ENCODE measurements around the gene APLN. TPM values are rescaled to one million over a fixed set of nuclear protein-coding genes. Genes with fewer than 3 reads are reported as not detected.

APLN gene
- polyA plus RNA-seq, 1 donor from 2014 or later = 0.38 TPM

- Histone ChIP-seq H2AFZ (ENCODE audit: low read depth, low read length) (no peak overlapping the region), H3K79me2 (replicated peaks; ENCODE audit: insufficient read depth, low read length) (no peaks in the 10 kb centered on the region), H3K9me2 (ENCODE audit: insufficient read depth, low read length) (no peaks in the 10 kb centered on the region), H3K4me3 (ENCODE audit: low read length) (peak overlapping the region; percentile 70), H3K9ac (ENCODE audit: low read length) (no peak overlapping the region), H3K27ac (ENCODE audit: low read length) (no peak overlapping the region), H3K36me3 (ENCODE audit: insufficient read depth, low read length) (no peaks in the 10 kb centered on the region), H3K9me3 (ENCODE audit: low read length) (no peaks in the 10 kb centered on the region), H3F3A (ENCODE audit: insufficient read depth, low read length, poor library complexity, severe bottlenecking) (no peaks in the 10 kb centered on the region), H3K4me2 (ENCODE audit: low read length) (no peak overlapping the region), H3K27me3 (ENCODE audit: insufficient read depth, low read depth, low read length) (no peaks in the 10 kb centered on the region), H4K20me1 (ENCODE audit: insufficient read depth) (no peaks in the 10 kb centered on the region)
- TF ChIP-seq EZH2 (IDR thresholded peaks at IDR 0.05; ENCODE audit: borderline replicate concordance, insufficient read depth, low read length, poor library complexity, severe bottlenecking) (no peak), MXI1 (conservative IDR thresholded peaks at IDR 0.05; ENCODE audit: poor library complexity, severe bottlenecking) (no peak), REST (IDR thresholded peaks at IDR 0.05; ENCODE audit: borderline replicate concordance) (no peak), RAD21 (conservative IDR thresholded peaks at IDR 0.05) (no peak), TAF1 (IDR thresholded peaks at IDR 0.05; ENCODE audit: low read depth) (no peak), CTCF (IDR thresholded peaks at IDR 0.05; ENCODE audit: poor library complexity, severe bottlenecking) (no peak), SMC3 (conservative IDR thresholded peaks at IDR 0.05; ENCODE audit: poor library complexity) (no peak), POLR2AphosphoS5 (IDR thresholded peaks at IDR 0.05) (no peak), EP300 (conservative IDR thresholded peaks at IDR 0.05; ENCODE audit: poor library complexity, severe bottlenecking) (no peak)
Measured at GRCh38 chrX:129653181-129653970, 1.4 kb downstream of the APLN start.

- Histone ChIP-seq H3F3A (ENCODE audit: insufficient read depth, low read length, poor library complexity, severe bottlenecking) (no peaks in the 10 kb centered on the region), H3K27ac (ENCODE audit: low read length) (no peak overlapping the region), H3K4me3 (ENCODE audit: low read length) (no peak overlapping the region), H3K79me2 (replicated peaks; ENCODE audit: insufficient read depth, low read length) (no peaks in the 10 kb centered on the region), H3K36me3 (ENCODE audit: insufficient read depth, low read length) (no peaks in the 10 kb centered on the region), H3K27me3 (ENCODE audit: insufficient read depth, low read depth, low read length) (no peaks in the 10 kb centered on the region), H4K20me1 (ENCODE audit: insufficient read depth) (no peaks in the 10 kb centered on the region), H3K9me2 (ENCODE audit: insufficient read depth, low read length) (no peaks in the 10 kb centered on the region), H3K4me2 (ENCODE audit: low read length) (no peak overlapping the region), H3K9me3 (ENCODE audit: low read length) (no peaks in the 10 kb centered on the region), H2AFZ (ENCODE audit: low read depth, low read length) (no peak overlapping the region), H3K9ac (ENCODE audit: low read length) (no peak overlapping the region)
- no peak for TF ChIP-seq SMC3 (conservative IDR thresholded peaks at IDR 0.05; ENCODE audit: poor library complexity)
- no peak for TF ChIP-seq RAD21 (conservative IDR thresholded peaks at IDR 0.05)
- no peak for TF ChIP-seq EZH2 (IDR thresholded peaks at IDR 0.05; ENCODE audit: borderline replicate concordance, insufficient read depth, low read length, poor library complexity, severe bottlenecking)
- no peak for TF ChIP-seq TAF1 (IDR thresholded peaks at IDR 0.05; ENCODE audit: low read depth)
- TF ChIP-seq REST (IDR thresholded peaks at IDR 0.05; ENCODE audit: borderline replicate concordance) = no peak
- no peak for TF ChIP-seq CTCF (IDR thresholded peaks at IDR 0.05; ENCODE audit: poor library complexity, severe bottlenecking)
- TF ChIP-seq POLR2AphosphoS5 (IDR thresholded peaks at IDR 0.05) = no peak
- no peak for TF ChIP-seq EP300 (conservative IDR thresholded peaks at IDR 0.05; ENCODE audit: poor library complexity, severe bottlenecking)
- TF ChIP-seq MXI1 (conservative IDR thresholded peaks at IDR 0.05; ENCODE audit: poor library complexity, severe bottlenecking) = no peak
Measured at GRCh38 chrX:129652565-129653169, 2.1 kb downstream of the APLN start.

Data from neural cell (in vitro differentiated cells).